MCF 10A (cell line): Measurements from ENCODE around the gene CD3D. TPM values are rescaled to one million over a fixed set of nuclear protein-coding genes. Genes with fewer than 3 reads are reported as not detected.

ENCODE experiments used
- BruUV-seq: library from RNA; stranded (reverse); fragments of 400-500 nt; replicated peaks from 2 replicates; lab custom pipeline; 2021; lab: Mats Ljungman, UMichigan
- CTCF ChIA-PET: fragments of 300-600 bp; sonication (Branson Sonifier 250); formaldehyde crosslinking; extraction: SDS; loops from one replicate; lab custom pipeline; 2021; ENCODE audit warnings: antibody characterized with exemption, inconsistent platforms; lab: Yijun Ruan, JAX
- POLR2A ChIA-PET: fragments of 300-600, 350-650 bp; sonication (Branson Sonifier 250); formaldehyde crosslinking; extraction: SDS; loops from one replicate; lab custom pipeline; 2020; ENCODE audit warnings: antibody characterized with exemption, inconsistent platforms; lab: Yijun Ruan, JAX
- DNase-seq: peaks from one replicate; pipeline ENCODE4 v3.0.0-alpha.2; 2018; ENCODE audit not compliant: unreplicated experiment
- H3K27ac Mint-ChIP-seq: one replicate; pipeline ENCODE4 v1.8.0; 2022; ENCODE audit warnings: mild to moderate bottlenecking, low read depth, mixed read lengths; ENCODE audit not compliant: unreplicated experiment
- H3K27me3 Mint-ChIP-seq: one replicate; pipeline ENCODE4 v1.8.0; 2022; ENCODE audit warnings: mixed read lengths; ENCODE audit not compliant: insufficient read depth, unreplicated experiment
- H3K36me3 Mint-ChIP-seq: one replicate; pipeline ENCODE4 v1.8.0; 2022; ENCODE audit warnings: mild to moderate bottlenecking, moderate library complexity, mixed read lengths; ENCODE audit not compliant: insufficient read depth, unreplicated experiment
- H3K4me1 Mint-ChIP-seq: one replicate; pipeline ENCODE4 v1.8.0; 2022; ENCODE audit warnings: mixed read lengths; ENCODE audit not compliant: insufficient read depth, unreplicated experiment
- H3K4me3 Mint-ChIP-seq: one replicate; pipeline ENCODE4 v1.8.0; 2022; ENCODE audit warnings: mild to moderate bottlenecking, moderate library complexity, mixed read lengths; ENCODE audit not compliant: unreplicated experiment
- H3K9me3 Mint-ChIP-seq: one replicate; pipeline ENCODE4 v1.8.0; 2022; ENCODE audit warnings: mixed read lengths; ENCODE audit not compliant: unreplicated experiment
- CTCF ChIP-seq: fragments of 200-600 bp; IDR thresholded peaks from one replicate; pipeline ENCODE4 v1.8.0; 2022; ENCODE audit warnings: antibody characterized with exemption, mild to moderate bottlenecking; ENCODE audit not compliant: unreplicated experiment
- intact Hi-C: fragments of 100-400 bp; cut with micrococcal nuclease; formaldehyde crosslinking; loops from 2 replicates; pipeline ENCODE4 v1.14.1; 2022
- total RNA-seq: library from RNA; stranded (reverse); gene quantifications from 2 replicates; pipeline ENCODE4 v1.2.3, GENCODE V29; 2022

CD3D gene
- total RNA-seq, 1 experiment from 2014 or later = not detected

GRCh38 chr11:118328745-118329144, 13.8 kb downstream of the CD3D start:
- ChIA-PET POLR2A (interaction anchor here (0.7 to 0.9 kb wide), 3 partner anchors 11 to 19 kb away, joined by 3 to 4 read pairs (median 3); no protein-coding TSS in a partner anchor), CTCF (interaction anchor here (0.6 kb wide), 1 partner anchor 44 kb away, joined by 3 read pairs; no protein-coding TSS in a partner anchor)
- DNase-seq = no peak
- no peaks in the 10 kb centered on the region for H3K4me1 Mint-ChIP-seq
- intact Hi-C loops = no loop called here
- H3K36me3 Mint-ChIP-seq = no peaks in the 10 kb centered on the region
- no TSS peak for BruUV-seq
- H3K9me3 Mint-ChIP-seq = no peaks in the 10 kb centered on the region
- no peak for TF ChIP-seq CTCF
- no peak overlapping the region for H3K4me3 Mint-ChIP-seq
- H3K27ac Mint-ChIP-seq = no peak overlapping the region
- H3K27me3 Mint-ChIP-seq = peaks cover 20% of the 10 kb centered on the region

GRCh38 chr11:118325283-118325682, 17.2 kb downstream of the CD3D start:
- H3K27ac Mint-ChIP-seq = no peak overlapping the region
- ChIA-PET POLR2A (no interaction called here), CTCF (interaction anchor here (0.6 to 1.0 kb wide), 2 partner anchors 23 to 154 kb away, joined by 3 read pairs; no protein-coding TSS in a partner anchor)
- no peaks in the 10 kb centered on the region for H3K9me3 Mint-ChIP-seq
- H3K4me1 Mint-ChIP-seq = no peaks in the 10 kb centered on the region
- no peak for TF ChIP-seq CTCF
- DNase-seq = no peak
- BruUV-seq = no TSS peak
- intact Hi-C loops = no loop called here
- no peaks in the 10 kb centered on the region for H3K36me3 Mint-ChIP-seq
- H3K4me3 Mint-ChIP-seq = no peak overlapping the region
- H3K27me3 Mint-ChIP-seq = peaks cover 20% of the 10 kb centered on the region

GRCh38 chr11:118322721-118323120, 19.8 kb downstream of the CD3D start:
- Mint-ChIP-seq H3K27me3 (peaks cover 4% of the 10 kb centered on the region), H3K9me3 (no peaks in the 10 kb centered on the region), H3K4me3 (no peak overlapping the region), H3K4me1 (no peaks in the 10 kb centered on the region), H3K36me3 (no peaks in the 10 kb centered on the region), H3K27ac (no peak overlapping the region)
- no peak for TF ChIP-seq CTCF
- BruUV-seq = no TSS peak
- DNase-seq = no peak
- CTCF ChIA-PET = interaction anchor here (0.6 to 2.5 kb wide), 3 partner anchors 27 to 64 kb away, joined by 3 to 10 read pairs (median 3); no protein-coding TSS in a partner anchor
- intact Hi-C loops = no loop called here
- POLR2A ChIA-PET = no interaction called here

- ChIA-PET POLR2A (no interaction called here), CTCF (no interaction called here)
- H3K27ac Mint-ChIP-seq = no peak overlapping the region
- BruUV-seq = no TSS peak
- H3K36me3 Mint-ChIP-seq = no peaks in the 10 kb centered on the region
- intact Hi-C loops = no loop called here
- H3K9me3 Mint-ChIP-seq = no peaks in the 10 kb centered on the region
- no peaks in the 10 kb centered on the region for H3K27me3 Mint-ChIP-seq
- H3K4me1 Mint-ChIP-seq = peaks cover 6% of the 10 kb centered on the region
- no peak for TF ChIP-seq CTCF
- no peak for DNase-seq
- no peak overlapping the region for H3K4me3 Mint-ChIP-seq
Observed at GRCh38 chr11:118321386-118322082, 21.0 kb downstream of the CD3D start.
